HEK293 (cell line): Measurements from ENCODE around the gene EMC6.

Experiments
- CTCF ChIA-PET: fragments of 350-600 bp; formaldehyde crosslinking; extraction: SDS; loops from one replicate; lab custom pipeline; 2021; ENCODE audit warnings: antibody characterized with exemption; lab: Yijun Ruan, JAX
- POLR2A ChIA-PET: fragments of 300-600 bp; formaldehyde crosslinking; extraction: SDS; loops from one replicate; lab custom pipeline; 2020; ENCODE audit warnings: antibody characterized with exemption, inconsistent platforms; lab: Yijun Ruan, JAX
- H3K27ac ChIP-seq: fragments of 200-500 bp; sonication (Bioruptor generic); 2 replicates; pipeline ENCODE4 v1.5.1; 2014; ENCODE audit warnings: low read depth, low read length, control low read depth, inconsistent platforms; ENCODE audit errors: extremely low read depth
- H3K36me3 ChIP-seq, 2 experiments: fragments of 200-500 bp in 1 of 2; sonication (Bioruptor generic) in 1 of 2; 1 replicate in 1 of 2; 2 replicates in 1 of 2; pipeline ENCODE4 v1.5.1; 2014 to 2017; ENCODE audit warnings: inconsistent platforms in 2 of 2, low read length in 2 of 2; ENCODE audit not compliant: control insufficient read depth in 2 of 2, insufficient read depth in 1 of 2
- H3K4me1 ChIP-seq: fragments of 200-500 bp; sonication (Bioruptor generic); 2 replicates; pipeline ENCODE4 v1.5.1; 2014; ENCODE audit warnings: mild to moderate bottlenecking, low read length, inconsistent platforms; ENCODE audit not compliant: control insufficient read depth, insufficient read depth
- H3K4me3 ChIP-seq: 2 replicates; pipeline ENCODE4 v1.5.1; 2011; ENCODE audit warnings: low read depth, mild to moderate bottlenecking, control low read depth, low read length, moderate library complexity
- H3K9me3 ChIP-seq: fragments of 200-500 bp; sonication (Bioruptor generic); 2 replicates; pipeline ENCODE4 v1.5.1; 2014; ENCODE audit warnings: low read depth, low read length, inconsistent platforms; ENCODE audit not compliant: control insufficient read depth, insufficient read depth
- EGR2 ChIP-seq: fragments of 450-650 bp; formaldehyde crosslinking; IDR thresholded peaks from 2 replicates; pipeline ENCODE4 v1.5.1; 2016; ENCODE audit warnings: low read depth, missing biosample characterization, missing genetic modification characterization
- ELK4 ChIP-seq: IDR thresholded peaks from 2 replicates; pipeline ENCODE4 v1.6.1; 2011; ENCODE audit warnings: mild to moderate bottlenecking, low read depth, low read length, borderline replicate concordance
- GLIS1 ChIP-seq: fragments of 450-650 bp; formaldehyde crosslinking; IDR thresholded peaks from 2 replicates; pipeline ENCODE4 v1.5.1; 2016; ENCODE audit warnings: missing biosample characterization, missing genetic modification characterization
- HOXA7 ChIP-seq: sonication (generic); formaldehyde crosslinking; IDR thresholded peaks from 2 replicates; pipeline ENCODE4 v1.8.1; 2022; ENCODE audit warnings: missing genetic modification reagents, borderline replicate concordance
- HOXD13 ChIP-seq: sonication (generic); formaldehyde crosslinking; IDR thresholded peaks from 2 replicates; pipeline ENCODE4 v1.8.0; 2022; ENCODE audit warnings: missing genetic modification reagents, borderline replicate concordance
- KLF17 ChIP-seq: fragments of 450-650 bp; formaldehyde crosslinking; IDR thresholded peaks from 2 replicates; pipeline ENCODE4 v1.5.1; 2016; ENCODE audit warnings: missing biosample characterization, missing genetic modification characterization
- KLF8 ChIP-seq: fragments of 450-650 bp; formaldehyde crosslinking; IDR thresholded peaks from 2 replicates; pipeline ENCODE4 v1.5.1; 2016; ENCODE audit warnings: missing biosample characterization, missing genetic modification characterization
- OVOL3 ChIP-seq: fragments of 450-650 bp; formaldehyde crosslinking; IDR thresholded peaks from 2 replicates; pipeline ENCODE4 v1.5.1; 2016; ENCODE audit warnings: missing biosample characterization, missing genetic modification characterization
- SP3 ChIP-seq: fragments of 450-650 bp; formaldehyde crosslinking; IDR thresholded peaks from 2 replicates; pipeline ENCODE4 v1.5.1; 2016; ENCODE audit warnings: missing biosample characterization, missing genetic modification characterization
- ZNF155 ChIP-seq: fragments of 450-650 bp; formaldehyde crosslinking; IDR thresholded peaks from 2 replicates; pipeline ENCODE4 v1.5.1; 2016; ENCODE audit warnings: missing biosample characterization, missing genetic modification characterization
- ZNF16 ChIP-seq: fragments of 450-650 bp; formaldehyde crosslinking; IDR thresholded peaks from 2 replicates; pipeline ENCODE4 v1.5.1; 2016; ENCODE audit warnings: low read depth, missing biosample characterization, missing genetic modification characterization
- ZNF174 ChIP-seq: fragments of 450-650 bp; formaldehyde crosslinking; IDR thresholded peaks from 2 replicates; pipeline ENCODE4 v1.5.0; 2017; ENCODE audit warnings: missing biosample characterization, mild to moderate bottlenecking, missing genetic modification characterization
- ZNF19 ChIP-seq: fragments of 450-650 bp; formaldehyde crosslinking; IDR thresholded peaks from 2 replicates; pipeline ENCODE4; 2016; ENCODE audit warnings: missing biosample characterization, missing genetic modification characterization, low read depth
- ZNF341 ChIP-seq: fragments of 450-650 bp; formaldehyde crosslinking; IDR thresholded peaks from 2 replicates; pipeline ENCODE4; 2016; ENCODE audit warnings: low read depth, missing biosample characterization, missing genetic modification characterization
- ZNF354C ChIP-seq: fragments of 450-650 bp; formaldehyde crosslinking; IDR thresholded peaks from 2 replicates; pipeline ENCODE4 v1.5.1; 2016; ENCODE audit warnings: missing biosample characterization, missing genetic modification characterization, low read depth, borderline replicate concordance
- ZNF37A ChIP-seq: fragments of 450-650 bp; IDR thresholded peaks from 2 replicates; pipeline ENCODE4 v1.5.1; 2018; ENCODE audit warnings: missing biosample characterization, missing genetic modification characterization
- ZNF416 ChIP-seq: fragments of 450-650 bp; formaldehyde crosslinking; IDR thresholded peaks from 2 replicates; pipeline ENCODE4 v1.5.1; 2016; ENCODE audit warnings: missing biosample characterization, missing genetic modification characterization
- ZNF544 ChIP-seq: fragments of 450-650 bp; formaldehyde crosslinking; IDR thresholded peaks from 2 replicates; pipeline ENCODE4 v1.5.0; 2017; ENCODE audit warnings: missing biosample characterization, missing genetic modification characterization
- ZNF548 ChIP-seq: fragments of 450-650 bp; formaldehyde crosslinking; IDR thresholded peaks from 2 replicates; pipeline ENCODE4 v1.5.1; 2016; ENCODE audit warnings: missing biosample characterization, missing genetic modification characterization
- ZNF549 ChIP-seq: fragments of 450-650 bp; IDR thresholded peaks from 2 replicates; pipeline ENCODE4 v1.5.1; 2018; ENCODE audit warnings: missing biosample characterization, missing genetic modification characterization, mild to moderate bottlenecking, inconsistent platforms, moderate library complexity
- ZNF580 ChIP-seq: fragments of 450-650 bp; formaldehyde crosslinking; IDR thresholded peaks from 2 replicates; pipeline ENCODE4 v1.5.1; 2016; ENCODE audit warnings: missing biosample characterization, missing genetic modification characterization
- ZNF621 ChIP-seq: fragments of 450-650 bp; formaldehyde crosslinking; IDR thresholded peaks from 2 replicates; pipeline ENCODE4 v1.5.1; 2017; ENCODE audit warnings: missing biosample characterization, missing genetic modification characterization
- ZNF747 ChIP-seq: fragments of 450-650 bp; formaldehyde crosslinking; IDR thresholded peaks from 2 replicates; pipeline ENCODE4 v1.5.1; 2016; ENCODE audit warnings: missing biosample characterization, missing genetic modification characterization
- ZNF843 ChIP-seq: fragments of 450-650 bp; formaldehyde crosslinking; IDR thresholded peaks from 2 replicates; pipeline ENCODE4 v1.5.1; 2016; ENCODE audit warnings: missing biosample characterization, missing genetic modification characterization
- ZXDB ChIP-seq: fragments of 450-650 bp; formaldehyde crosslinking; IDR thresholded peaks from 2 replicates; pipeline ENCODE4 v1.5.1; 2016; ENCODE audit warnings: missing biosample characterization, missing genetic modification characterization

Gene EMC6

GRCh38 chr17:3645310-3645709 is 23.3 kb upstream of the EMC6 start:
- Histone ChIP-seq H3K27ac (no peak overlapping the region), H3K4me1 (no peaks in the 10 kb centered on the region), H3K4me3 (no peak overlapping the region), H3K36me3 (peaks cover 10 to 44% of the 10 kb centered on the region in 2 experiments; a peak in 2 of 3 replicates), H3K9me3 (no peaks in the 10 kb centered on the region)
- ChIA-PET POLR2A (no interaction called here), CTCF (interaction anchor here (0.7 to 2.2 kb wide), 3 partner anchors 169 to 597 kb away, joined by 3 to 8 read pairs (median 3); partner anchors contain the start of gene ASPA)
- TF ChIP-seq ZNF747 (no peak), ZXDB (tag by site-specific recombination) (no peak), ZNF580 (tag by site-specific recombination) (no peak), ZNF354C (tag by site-specific recombination) (no peak), ZNF416 (tag by site-specific recombination) (no peak), ZNF549 (tag by site-specific recombination) (no peak), ZNF544 (tag by site-specific recombination) (no peak), GLIS1 (tag by site-specific recombination) (no peak), KLF17 (tag by site-specific recombination) (no peak), ZNF621 (no peak), ZNF341 (tag by site-specific recombination) (no peak), ZNF155 (tag by site-specific recombination) (no peak), ELK4 (no peak), OVOL3 (tag by site-specific recombination) (no peak), SP3 (tag by site-specific recombination) (no peak)

- Histone ChIP-seq H3K4me3 (no peak overlapping the region), H3K27ac (no peak overlapping the region), H3K9me3 (no peaks in the 10 kb centered on the region), H3K36me3 (peaks cover 6 to 41% of the 10 kb centered on the region in 2 experiments; a peak in 2 of 3 replicates)
- POLR2A ChIA-PET = interaction anchor here (0.8 to 5.8 kb wide), 2 partner anchors 11 to 21 kb away, joined by 3 to 33 read pairs; partner anchors contain the start of genes CTNS, SHPK and TAX1BP3
- CTCF ChIA-PET = interaction anchor here (0.6 to 3.2 kb wide), 11 partner anchors 8 to 822 kb away, joined by 3 to 30 read pairs (median 4); partner anchors contain the start of genes CTNS and SHPK
- TF ChIP-seq KLF8 (tag by site-specific recombination) = no peak
- no peak for TF ChIP-seq ZNF174
- TF ChIP-seq ZNF548 = no peak
- TF ChIP-seq ZNF16 (tag by site-specific recombination) = no peak
- TF ChIP-seq EGR2 (tag by site-specific recombination) = no peak
- TF ChIP-seq ZNF843 (tag by site-specific recombination) = no peak
- TF ChIP-seq HOXA7 (CRISPR knock-in tag) = no peak
- TF ChIP-seq ZNF37A (tag by site-specific recombination) = no peak
- TF ChIP-seq HOXD13 = no peak
- TF ChIP-seq ZNF19 (tag by site-specific recombination) = no peak
- TF ChIP-seq, all 188 proteins: peak for 0
- no peaks in the 10 kb centered on the region for H3K4me1 ChIP-seq
Observed at GRCh38 chr17:3647251-3647650, 21.4 kb upstream of the EMC6 start.
